Measurements from ENCODE around the gene LCMT1.
A peak's percentile ranks its signal among the peaks of the same experiment; 100 is the strongest.
"Not testable (repeated sequence)": the region's sequence is repeated elsewhere in the genome, so short reads cannot be mapped to it uniquely, and the experiment has no call there.

The LCMT1 gene

DNA sequence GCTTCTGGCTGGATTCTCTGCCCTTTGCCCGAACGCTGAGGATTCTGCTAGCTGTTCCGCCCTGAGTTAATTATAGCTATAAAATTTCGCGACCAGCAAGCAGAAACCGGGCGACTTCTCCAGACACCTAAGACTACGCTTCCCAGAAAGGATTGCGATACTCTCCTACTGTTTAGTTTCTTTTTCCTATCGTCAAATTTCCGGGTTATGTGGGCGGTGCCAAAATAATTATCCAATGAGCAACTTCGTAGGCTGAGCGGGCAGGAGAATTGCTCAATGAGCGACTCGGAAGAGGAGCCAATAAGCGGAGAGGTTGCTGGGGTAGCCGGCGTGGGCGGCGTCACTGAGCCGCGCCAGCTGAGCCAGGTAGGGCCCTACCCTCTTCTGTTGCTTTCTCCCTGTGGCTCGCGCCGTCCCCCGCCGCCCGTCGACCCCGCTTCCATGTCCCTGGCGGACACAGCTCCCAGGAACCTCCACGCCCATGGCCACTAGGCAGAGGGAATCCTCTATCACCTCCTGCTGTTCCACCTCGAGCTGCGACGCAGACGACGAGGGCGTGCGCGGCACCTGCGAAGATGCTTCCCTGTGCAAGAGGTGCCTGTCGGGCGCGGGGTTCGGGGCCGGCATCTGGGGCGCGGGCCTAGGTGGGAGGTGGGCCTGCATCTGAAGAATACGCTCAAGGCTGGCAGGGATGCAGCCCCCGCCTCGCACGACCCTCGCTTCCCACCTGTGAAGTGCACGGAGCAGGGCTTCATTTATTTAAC, at the start of gene LCMT1:
TSS of gene LCMT1 (plus strand) at position 340 of the 764 bp plus-strand sequence. CDS start at position 482, 142 bp downstream.
- DNase-seq: peak; percentile 49 to 79 (median 68)

DNA sequence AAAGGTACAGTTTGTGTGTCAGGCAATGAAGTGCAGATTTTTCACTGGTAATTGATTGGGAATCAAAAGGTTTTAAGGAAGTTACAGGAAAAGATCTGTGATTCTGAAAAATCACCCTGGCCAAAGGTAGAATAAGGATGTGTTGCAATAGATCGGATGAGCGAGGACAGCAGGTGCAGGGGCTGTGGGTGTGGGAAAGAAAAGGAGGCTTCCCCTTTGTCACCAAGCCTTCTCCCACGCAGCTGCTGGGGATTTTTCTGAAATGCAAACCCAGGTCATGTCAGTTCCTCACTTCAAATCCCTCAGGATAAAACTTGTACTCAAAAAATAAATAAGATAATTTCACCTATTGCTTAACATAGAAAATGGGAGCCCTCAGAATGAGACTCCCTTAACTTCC, 48.4 kb upstream of the LCMT1 start:
- no peak for DNase-seq

DNA sequence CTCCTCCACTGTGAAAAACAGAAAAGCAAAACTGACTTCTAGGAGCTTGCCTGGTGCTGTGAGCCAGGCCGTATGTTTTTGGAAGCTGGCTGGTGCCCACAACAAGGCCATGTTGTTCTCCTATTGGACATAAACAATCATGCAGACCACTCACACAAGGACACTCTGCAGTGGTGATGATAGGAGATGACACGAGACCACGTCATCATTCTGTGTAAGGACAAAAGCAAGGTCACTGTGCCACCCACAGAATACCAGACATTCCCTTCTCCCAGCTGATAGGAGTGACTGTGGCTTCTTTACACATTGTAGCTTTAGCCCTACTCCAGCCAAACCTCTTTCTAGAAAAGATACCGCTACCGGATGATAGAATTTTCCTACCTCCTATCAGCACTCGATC, 47.7 kb upstream of the LCMT1 start:
- DNase-seq: no peak

DNA sequence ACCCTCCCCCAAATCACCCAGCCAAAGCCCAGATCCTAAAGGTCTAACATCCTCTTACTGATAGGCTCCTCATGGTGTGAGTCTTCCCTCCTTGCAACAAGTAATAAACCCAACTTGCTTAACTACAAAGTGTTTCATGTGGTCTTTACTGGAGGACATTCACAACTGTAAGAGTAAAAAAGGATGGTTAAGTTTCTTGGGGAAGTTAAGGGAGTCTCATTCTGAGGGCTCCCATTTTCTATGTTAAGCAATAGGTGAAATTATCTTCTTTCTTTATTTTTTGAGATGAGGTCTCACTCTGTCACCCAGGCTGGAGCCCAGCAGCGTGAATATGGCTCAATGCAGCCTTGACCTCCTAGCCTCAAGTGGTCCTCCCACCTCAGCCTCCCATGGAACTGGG, 47.3 kb upstream of the LCMT1 start:
- DNase-seq: not testable (repeated sequence)

DNA sequence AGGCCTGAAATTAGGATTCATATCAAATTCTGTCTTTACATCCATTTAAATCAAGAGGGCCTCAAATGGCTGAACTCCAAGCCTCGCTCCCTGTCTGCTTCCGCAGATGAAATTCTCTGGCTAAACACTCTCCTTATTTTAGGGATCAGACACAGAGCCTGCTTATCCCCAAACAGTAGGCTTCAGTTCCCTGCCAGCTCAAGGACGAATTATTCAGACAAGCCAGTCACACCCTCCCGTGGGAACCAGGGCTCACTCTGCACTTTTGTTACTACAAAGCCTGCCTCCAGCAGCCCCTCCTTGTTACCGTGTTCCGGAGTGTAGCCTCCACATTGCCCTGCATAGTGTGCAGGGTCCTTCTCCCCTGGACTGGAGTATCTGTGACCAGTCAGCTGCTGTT, 46.6 kb upstream of the LCMT1 start:
- no peak for DNase-seq

DNA sequence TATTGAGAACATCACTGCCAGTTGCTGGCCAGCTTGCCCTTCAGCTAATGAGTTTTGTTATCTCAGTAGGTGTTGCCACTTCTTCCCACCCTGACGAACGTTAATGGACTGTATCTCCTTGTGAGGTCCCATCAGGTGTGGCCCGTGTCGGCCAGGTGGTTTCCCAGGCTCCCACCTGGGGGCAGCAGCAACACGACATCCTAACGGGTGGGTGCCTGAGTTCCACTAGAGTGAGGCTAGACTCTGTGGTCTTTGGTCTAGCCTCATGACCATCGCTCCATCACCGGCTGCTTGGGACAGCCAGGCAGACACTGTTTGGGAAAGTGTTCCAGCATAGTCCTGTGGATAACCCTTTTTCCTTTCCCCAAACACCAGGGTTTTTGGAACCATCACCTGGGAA, 45.6 kb upstream of the LCMT1 start:
- no peak for DNase-seq

DNA sequence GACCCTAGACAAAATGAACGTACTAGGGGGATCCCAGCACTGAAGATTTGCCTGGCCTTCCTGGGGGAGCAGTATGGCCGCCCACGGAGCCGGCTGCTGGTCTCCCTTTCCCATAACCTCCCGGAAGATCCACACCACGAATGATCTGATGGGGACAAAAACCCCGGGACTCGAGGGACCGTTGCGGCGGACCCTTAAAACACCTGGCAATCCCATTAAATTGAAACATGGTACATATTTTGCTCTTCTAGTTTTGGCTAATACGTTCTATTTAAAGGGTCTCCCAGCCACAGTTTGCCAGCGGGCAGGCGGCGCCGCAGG, 45.2 kb upstream of the LCMT1 start:
- no peak for DNase-seq

DNA sequence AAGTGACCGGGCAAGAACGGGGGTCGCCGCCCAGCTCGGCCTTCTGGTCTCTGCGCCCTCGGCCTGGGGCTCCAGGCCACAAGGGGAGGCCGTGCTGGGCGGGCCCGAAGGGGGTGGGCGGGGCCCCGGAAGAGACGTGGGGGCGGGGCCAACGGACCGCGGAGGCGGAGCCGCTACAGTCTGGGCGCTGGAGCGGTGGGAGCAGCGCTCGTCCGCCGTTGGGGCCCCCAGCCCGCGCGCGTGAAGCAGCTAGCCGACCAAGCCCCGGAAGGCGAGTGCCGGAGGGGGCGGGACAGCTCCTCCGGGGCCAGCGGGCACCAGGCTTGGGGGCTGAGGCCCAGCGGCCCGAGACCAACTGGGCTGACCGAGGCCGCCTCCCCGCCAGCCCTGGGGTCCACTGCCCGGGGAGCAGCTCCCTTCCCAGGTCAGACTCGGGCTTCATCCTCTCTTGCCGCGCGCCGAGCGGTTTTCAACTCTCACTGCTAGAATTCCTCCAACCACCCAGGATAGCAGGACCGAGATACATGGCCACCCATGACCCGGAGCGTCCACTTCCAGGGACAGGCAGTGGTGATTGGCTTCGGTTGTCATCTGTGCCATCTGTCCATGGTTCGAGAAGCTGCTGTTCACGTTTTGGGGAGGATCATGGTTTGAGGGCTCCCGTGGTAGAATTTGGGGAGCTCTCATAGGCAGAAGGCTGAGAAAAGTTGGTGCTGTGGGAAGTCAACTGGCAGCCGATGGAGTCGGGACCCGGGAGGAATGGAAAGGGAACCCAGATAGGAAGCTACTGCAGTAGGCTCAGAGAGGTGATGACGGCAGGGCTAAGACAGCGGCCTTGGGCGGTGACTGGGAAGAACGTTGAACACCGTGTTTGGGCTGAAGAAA, 44.6 kb upstream of the LCMT1 start:
- peak; percentile 31 to 76 (median 51) for DNase-seq

DNA sequence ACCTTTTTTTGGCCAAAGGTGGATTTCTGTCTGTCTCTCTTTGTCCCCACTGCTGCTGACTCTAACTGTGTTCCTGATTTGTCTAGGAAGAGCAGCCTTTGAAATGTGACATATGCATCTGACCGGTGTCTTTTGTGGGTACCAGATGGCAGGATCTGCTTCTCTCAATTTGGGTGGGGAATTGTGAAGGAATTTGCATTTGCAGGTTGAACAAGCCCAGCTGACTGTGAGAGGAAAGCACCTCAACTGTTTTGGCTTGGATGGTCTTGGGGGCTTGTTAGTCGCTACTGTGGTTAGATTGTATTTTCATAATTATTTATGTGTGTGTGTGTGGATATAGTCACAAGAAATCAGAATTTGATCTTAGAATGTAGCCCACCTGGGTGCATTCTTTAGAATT, 37.7 kb upstream of the LCMT1 start:
- DNase-seq: no peak

DNA sequence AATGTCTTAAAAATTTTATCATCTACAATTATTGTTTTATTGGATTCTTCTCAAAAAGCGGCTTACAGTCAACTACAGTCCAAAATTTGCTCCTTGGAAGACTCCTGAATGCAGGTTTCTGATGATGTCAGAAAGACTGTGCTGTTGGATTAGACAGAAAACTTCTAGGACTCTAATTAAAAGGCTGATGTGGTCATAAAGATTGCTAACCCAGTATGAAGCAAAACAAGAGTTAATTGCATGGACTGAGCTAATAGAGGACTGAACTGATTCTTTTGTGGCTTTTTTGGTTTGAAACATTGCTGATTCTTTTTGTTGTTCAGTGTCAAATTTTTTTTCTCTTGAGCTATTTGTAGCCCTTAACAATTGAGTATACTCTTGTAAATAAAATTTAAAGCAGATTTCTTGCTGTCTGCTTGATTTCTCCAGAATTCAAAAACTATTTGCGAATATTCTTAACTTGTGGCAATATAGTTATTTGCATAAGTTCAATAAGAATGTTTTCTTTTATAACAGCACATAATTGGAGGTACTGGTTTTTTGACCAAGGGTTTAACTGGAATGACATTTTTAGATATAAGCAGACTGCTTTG, 33.1 kb upstream of the LCMT1 start:
- no peak for DNase-seq

DNA sequence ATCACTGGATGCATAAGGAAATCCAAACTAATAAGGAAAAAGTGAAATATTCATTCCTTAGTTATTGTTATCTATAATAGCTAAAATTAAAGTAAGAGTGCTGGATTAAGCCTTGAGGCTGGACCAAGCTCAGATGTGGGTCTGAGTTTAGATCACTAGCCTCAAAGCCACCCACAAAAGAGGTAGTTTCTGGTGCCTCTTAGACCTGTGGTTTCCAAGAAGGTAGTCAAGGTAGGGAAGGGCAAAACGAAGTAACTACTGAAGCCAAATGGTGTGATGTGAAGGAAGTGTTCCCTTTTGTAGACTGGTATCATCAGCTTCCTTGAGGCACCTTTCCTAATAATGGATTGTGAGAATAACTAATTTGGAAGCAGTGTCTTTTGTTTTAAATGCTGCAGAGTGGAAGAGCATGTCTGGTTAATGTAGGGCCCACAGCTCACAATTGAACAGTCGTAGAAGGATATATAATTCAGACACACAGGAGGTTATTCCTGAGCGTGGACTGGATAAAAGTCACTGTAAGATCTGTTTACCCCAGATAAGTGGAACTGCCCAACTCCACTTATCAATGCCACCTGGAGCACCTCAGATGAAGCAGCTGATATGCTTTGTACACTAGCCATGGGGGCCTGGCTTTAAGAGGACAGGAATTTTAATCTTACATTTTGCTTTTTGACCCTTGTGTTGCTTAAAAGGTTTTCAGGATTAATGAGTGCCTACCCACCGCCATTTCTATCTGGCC, 31.7 kb upstream of the LCMT1 start:
- no peak for DNase-seq

DNA sequence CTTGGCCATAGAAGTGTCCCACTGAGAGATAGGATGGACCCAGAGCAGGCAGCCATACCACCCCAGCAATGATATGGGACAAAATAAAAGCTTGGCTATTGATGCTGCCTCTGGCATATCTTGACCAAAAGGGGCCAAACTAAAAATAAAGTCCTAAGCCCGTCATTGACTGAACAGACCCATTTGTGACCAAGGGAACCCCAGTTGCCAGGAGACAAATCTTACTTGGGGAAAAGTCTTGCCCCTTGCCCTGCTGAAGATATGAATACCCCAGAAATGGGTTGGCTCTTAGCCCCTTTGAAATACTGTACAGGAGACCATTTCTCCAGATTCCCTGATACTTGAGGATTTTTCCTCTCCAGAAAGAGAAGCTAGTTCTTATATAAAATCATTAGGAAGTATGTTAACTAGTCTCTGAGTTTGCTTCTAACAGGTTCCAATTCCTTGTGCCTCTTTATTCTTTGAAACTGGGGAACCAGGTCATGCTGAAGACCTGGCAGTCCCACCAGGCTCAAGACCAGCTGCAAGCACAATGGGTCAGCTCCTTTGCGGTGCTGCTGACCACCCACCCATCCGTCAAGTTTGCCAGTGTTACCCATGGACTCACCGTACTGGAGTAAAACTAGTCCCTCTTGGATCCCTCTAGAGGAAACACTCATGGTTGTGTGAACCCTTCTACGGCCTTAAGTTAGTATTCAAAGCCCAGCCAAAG, 31.0 kb upstream of the LCMT1 start:
- DNase-seq: no peak

DNA sequence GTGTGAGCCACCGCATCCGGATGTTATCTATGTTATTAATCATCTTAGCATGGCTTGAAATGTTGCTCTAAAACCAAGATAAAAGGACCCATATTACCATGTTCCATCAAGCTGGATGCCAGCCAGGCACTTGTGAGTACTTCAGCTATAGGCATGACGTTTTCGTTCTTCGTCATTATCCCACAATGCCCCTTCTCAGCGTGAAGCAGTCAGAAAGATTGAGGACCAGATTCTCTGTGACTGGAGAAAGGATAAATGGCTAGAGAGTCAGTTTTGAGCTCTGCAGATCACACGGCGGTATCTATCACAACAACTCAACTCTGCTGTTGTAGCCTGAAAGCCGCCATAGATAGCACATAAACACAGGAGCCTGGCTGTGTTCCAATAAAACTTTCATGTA, 29.8 kb upstream of the LCMT1 start:
- DNase-seq: no peak

DNA sequence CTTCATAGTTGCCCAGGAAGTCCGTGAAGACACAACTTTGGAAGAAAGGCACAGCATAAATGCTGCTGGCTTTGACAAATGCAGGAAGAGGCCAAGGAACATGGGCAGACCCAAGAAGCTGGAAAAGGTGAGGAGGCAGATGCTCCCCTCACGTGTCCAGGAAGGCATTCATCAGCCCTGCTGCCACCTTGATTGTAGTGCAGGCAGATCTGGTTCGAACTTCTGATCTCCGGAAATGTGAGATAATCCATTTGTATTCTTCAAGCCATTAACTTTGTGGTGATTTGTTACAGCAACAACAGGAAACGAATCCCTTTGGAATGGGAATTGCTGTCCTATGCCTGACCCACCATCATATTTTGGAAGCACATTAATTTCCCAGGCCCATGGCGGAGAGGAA, 28.5 kb upstream of the LCMT1 start:
- no peak for DNase-seq

DNA sequence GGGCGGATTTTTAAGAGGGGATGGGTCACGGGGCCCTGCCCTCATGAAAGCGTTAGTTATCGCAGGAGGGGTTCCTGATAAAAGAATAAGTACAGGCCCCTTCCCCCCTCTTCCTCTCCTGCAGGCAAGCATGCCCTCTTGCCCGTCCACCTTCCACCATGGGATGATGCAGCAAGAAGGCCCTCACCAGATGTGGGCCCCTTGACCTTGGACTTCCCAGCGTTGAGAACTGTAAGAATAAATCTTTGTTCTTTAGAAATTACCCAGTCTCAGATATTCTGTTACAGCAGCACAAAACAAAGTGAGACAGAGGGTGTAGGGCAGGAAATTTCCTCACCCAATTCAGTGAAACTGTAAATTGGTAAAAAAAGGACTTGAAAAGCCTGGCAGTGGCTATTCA, 27.8 kb upstream of the LCMT1 start:
- no peak for DNase-seq

DNA sequence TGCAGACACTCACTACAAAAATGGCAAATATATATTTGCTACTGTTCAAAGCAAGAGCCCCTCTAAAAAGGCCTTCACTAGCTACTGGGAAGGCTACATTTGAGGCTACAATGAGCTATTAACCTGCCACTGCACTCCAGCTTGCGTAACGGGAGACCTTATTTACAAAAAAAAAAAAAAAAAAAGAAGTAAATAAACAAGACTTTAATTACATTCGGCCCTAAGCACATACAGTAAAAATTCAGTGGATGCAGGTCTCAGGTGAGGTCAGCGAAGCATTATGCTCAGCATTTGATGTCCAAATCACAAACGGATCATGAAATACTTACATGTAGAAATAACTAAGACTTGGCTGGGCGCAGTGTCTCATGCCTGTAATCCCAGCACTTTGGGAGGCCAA, 26.7 kb upstream of the LCMT1 start:
- DNase-seq: no peak

DNA sequence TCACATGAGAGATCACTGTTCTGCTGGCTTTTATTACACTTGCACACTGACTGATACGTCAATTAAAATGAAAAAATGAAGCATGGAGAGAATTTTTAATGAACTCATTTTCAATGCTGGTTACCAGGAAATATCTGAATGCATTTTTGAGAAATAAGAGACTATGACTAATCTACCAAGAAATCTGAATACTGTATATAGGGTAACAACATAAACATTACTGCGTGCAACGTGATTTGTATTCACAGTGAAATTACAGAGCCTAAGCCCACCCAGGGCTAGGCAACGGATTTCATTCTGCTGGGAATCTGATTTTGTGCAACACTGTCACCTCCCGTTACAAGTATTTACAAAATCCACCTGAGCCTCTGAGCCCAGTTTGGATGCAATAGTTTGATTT, 23.8 kb upstream of the LCMT1 start:
- no peak for DNase-seq

DNA sequence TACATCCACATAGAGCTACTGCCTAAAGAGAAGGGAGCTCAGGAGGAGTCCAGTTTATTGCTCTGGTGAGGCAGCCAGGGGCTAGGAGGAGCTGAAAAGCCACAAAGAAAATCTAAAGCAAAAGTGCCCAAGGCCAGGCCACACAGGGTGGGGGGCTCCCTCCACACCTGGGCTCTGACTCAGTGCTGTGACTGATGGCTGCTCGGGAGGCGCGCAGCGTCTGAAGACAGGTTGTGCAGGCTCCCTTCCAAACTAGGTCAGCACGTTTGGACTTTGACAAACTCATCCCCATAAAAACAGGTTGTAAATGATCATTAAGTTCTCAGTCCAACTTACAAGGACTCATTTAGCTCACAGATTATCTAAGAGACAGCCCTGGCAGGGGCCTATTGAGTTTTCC, 22.2 kb upstream of the LCMT1 start:
- no peak for DNase-seq

DNA sequence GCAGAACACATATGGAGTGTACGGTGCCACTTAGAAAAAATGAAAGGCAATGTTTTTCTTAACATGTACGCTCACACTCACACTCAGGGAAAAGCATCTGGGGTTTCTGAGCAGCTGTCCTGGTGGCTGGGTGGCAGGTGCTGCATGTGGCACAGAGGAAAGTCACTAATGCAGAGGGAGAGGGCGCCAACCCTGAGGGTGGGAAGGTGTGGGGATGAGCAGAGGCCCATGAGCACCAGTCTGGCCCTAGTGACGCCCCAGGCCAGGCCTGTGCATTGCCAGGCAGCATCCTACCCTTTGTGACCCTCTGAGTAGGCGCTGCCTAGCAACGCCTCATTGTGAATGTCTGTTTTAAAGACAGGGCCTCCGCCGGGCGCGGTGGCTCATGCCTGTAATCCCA, 19.1 kb upstream of the LCMT1 start:
- DNase-seq: no peak

DNA sequence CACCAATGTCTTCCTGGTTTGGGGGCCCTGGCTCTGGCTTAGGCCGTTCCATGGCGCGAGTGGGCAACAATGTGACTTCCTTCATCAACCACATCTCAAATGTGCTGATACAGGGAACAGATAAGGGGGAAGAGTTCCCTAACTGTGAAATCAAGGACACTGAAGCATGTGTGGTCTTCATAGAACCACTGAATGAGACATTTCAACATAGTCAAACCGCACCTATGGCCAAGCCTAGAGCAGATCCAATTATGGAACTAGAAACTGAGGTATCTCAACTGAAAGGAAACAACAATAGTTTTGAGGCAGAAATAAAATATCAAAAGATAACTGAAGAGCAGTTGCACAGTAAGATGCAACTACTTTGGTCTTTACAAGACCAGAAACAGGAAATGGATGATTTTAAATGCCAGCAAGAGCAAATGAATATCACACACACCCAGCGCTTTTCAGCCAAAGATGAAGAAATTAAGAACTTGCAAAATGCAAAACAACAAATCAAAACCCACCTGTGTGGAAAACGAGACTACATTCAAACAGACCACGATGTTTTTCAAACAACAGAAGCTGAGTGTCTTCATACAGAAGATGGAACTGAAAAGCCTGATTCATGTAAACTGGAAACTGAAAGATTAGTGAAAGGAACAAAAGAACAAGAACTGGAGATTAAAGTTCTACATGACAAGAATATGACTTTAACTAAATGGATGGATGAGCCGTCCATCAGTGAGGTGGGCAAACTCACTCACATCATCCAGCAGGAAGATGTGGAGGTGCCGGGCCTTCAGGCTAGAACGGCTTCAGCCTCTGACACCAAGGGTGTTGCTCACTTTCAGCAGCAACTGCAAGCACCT, 18.1 kb upstream of the LCMT1 start:
- DNase-seq: no peak

DNA sequence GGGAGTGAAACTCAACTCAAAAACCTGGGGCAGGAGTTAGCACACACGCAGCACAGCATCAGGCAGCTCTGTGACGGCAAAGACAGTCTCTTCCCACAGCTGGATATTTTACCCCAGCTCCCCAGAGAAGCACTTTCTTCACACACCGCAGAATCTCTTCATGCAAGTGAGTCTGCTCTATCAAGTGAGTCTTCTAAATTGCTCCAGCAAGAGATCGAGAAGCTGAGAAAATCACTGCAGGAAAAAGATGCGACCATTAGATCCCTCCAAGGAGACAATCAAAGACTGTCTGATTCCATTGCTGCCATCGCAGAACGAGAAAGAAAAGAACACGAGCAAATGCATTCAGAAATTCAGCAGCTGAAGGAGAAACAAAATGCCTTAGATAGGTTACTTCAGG, 16.9 kb upstream of the LCMT1 start:
- DNase-seq: no peak

DNA sequence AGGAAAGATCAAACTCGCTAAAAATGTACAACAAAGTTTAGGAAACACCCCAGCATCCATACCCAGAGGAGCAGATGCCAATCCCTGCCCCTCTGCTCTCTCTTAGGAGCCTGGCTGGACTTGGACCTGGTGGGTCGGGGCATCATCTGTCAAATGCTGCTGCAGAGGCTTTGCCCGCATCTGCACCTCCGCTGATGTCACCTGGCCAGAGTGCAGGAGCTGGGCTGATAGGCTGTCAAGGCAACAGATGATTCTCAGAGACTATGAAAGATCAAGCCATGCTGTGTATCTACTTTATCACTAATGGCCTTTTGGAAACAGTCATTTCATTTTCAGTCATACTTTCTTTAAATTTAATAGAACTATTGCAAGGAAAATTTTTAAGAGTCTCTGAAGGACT, 15.9 kb upstream of the LCMT1 start:
- DNase-seq: no peak

Data from activated naive CD4-positive, alpha-beta T cell (primary cell).